ENCODE data around the gene SNX5. TPM values are rescaled to one million over a fixed set of nuclear protein-coding genes. Genes with fewer than 3 reads are reported as not detected.

The SNX5 gene
- total and polyA plus RNA-seq, 2 of the 13 experiments (the other 11 are each of a cell fraction or from before 2014, with no cell fraction given) = 664 to 1,040 TPM

- Histone ChIP-seq H3K4me1 (ENCODE audit: insufficient read depth, low read length) (peaks cover under 1% of the 10 kb centered on the region; the same call in 1 of the 2 replicates), H3K9ac (ENCODE audit: insufficient read depth, low read depth, low read length) (no peak overlapping the region), H3K27me3 (ENCODE audit: control insufficient read depth in 1 of 2, insufficient read depth in 2 of 2, low read length in 2 of 2) (peaks cover 2 to 28% of the 10 kb centered on the region in 2 experiments; a peak in 4 of 5 replicates), H3K4me3 (replicated peaks in 1 of 3; ENCODE audit: insufficient read depth in 1 of 3, low read depth in 2 of 3, low read length in 3 of 3) (no peak overlapping the region), H3K27ac (ENCODE audit: extremely low read length, insufficient read depth, low read length) (no peak overlapping the region), H3K36me3 (replicated peaks in 1 of 2; ENCODE audit: control insufficient read depth in 1 of 2, insufficient read depth in 2 of 2, low read length in 2 of 2) (no peaks in the 10 kb centered on the region), H2AFZ (ENCODE audit: low read length) (no peak overlapping the region), H3K79me2 (ENCODE audit: insufficient read depth, low read length) (no peaks in the 10 kb centered on the region), H3K9me3 (ENCODE audit: low read length) (no peaks in the 10 kb centered on the region), H3K4me2 (ENCODE audit: low read depth, low read length) (no peak overlapping the region), H4K20me1 (ENCODE audit: insufficient read depth, low read length) (no peaks in the 10 kb centered on the region)
- 14% methylated on average over 3 of the region's 3 CpGs for WGBS (ENCODE audit: low lambda C conversion rate)
- FAIRE-seq (no peak), ATAC-seq (no peak), DNase-seq (ENCODE audit: low spot score) (no peak)
- ChIA-PET CTCF (ENCODE audit: low intra/inter-chr PET ratio, low total read pairs) (no interaction called here), POLR2A (no interaction called here)
- in situ Hi-C loops (cut with HindIII; ENCODE audit: extremely low pct_ligation_motif_present, low pct_unique_long_range_greater_than_20kb) = no loop called here
- no TSS peak for BruUV-seq (replicated peaks)
- intact Hi-C loops (cut with micrococcal nuclease; ENCODE audit: unreplicated experiment) = no loop called here
- TF ChIP-seq ZMYM2 (CRISPR knock-in tag; IDR thresholded peaks at IDR 0.05) (no peak), ZNF205 (CRISPR knock-in tag; IDR thresholded peaks at IDR 0.05) (no peak), ARNTL (CRISPR knock-in tag; IDR thresholded peaks at IDR 0.05) (no peak), ZC3H4 (CRISPR knock-in tag; IDR thresholded peaks at IDR 0.05; ENCODE audit: borderline replicate concordance) (no peak)
Measured at GRCh38 chr20:17904027-17904426, 64.6 kb downstream of the SNX5 start.

- FAIRE-seq = no peak
- Histone ChIP-seq H4K20me1 (ENCODE audit: insufficient read depth, low read length) (no peaks in the 10 kb centered on the region), H3K36me3 (replicated peaks in 1 of 2; ENCODE audit: control insufficient read depth in 1 of 2, insufficient read depth in 2 of 2, low read length in 2 of 2) (no peaks in the 10 kb centered on the region), H3K79me2 (ENCODE audit: insufficient read depth, low read length) (no peaks in the 10 kb centered on the region), H3K4me2 (ENCODE audit: low read depth, low read length) (no peak overlapping the region), H3K4me3 (replicated peaks in 1 of 3; ENCODE audit: insufficient read depth in 1 of 3, low read depth in 2 of 3, low read length in 3 of 3) (no peak overlapping the region), H2AFZ (ENCODE audit: low read length) (no peak overlapping the region), H3K27ac (ENCODE audit: extremely low read length, insufficient read depth, low read length) (no peak overlapping the region), H3K9ac (ENCODE audit: insufficient read depth, low read depth, low read length) (no peak overlapping the region), H3K9me3 (ENCODE audit: low read length) (no peaks in the 10 kb centered on the region), H3K4me1 (ENCODE audit: insufficient read depth, low read length) (peaks cover 15% of the 10 kb centered on the region), H3K27me3 (ENCODE audit: control insufficient read depth in 1 of 2, insufficient read depth in 2 of 2, low read length in 2 of 2) (peaks cover 2 to 28% of the 10 kb centered on the region in 2 experiments; a peak in 4 of 5 replicates)
- peak; percentile 45 for ATAC-seq
- BruUV-seq (replicated peaks) = no TSS peak
- 0 out of 2 replicates have a peak, but pooled peaks have one; percentile 15 for TF ChIP-seq HOXA3 (CRISPR knock-in tag; IDR thresholded peaks at IDR 0.05)
- no peak for TF ChIP-seq KLF11 (CRISPR knock-in tag; IDR thresholded peaks at IDR 0.05)
- in situ Hi-C loops (cut with HindIII; ENCODE audit: extremely low pct_ligation_motif_present, low pct_unique_long_range_greater_than_20kb) = no loop called here
- no peak for DNase-seq (ENCODE audit: low spot score)
- ChIA-PET CTCF (ENCODE audit: low intra/inter-chr PET ratio, low total read pairs) (no interaction called here), POLR2A (interaction anchor here (0.8 to 1.2 kb wide), 3 partner anchors 39 to 227 kb away, joined by 3 to 4 read pairs (median 4); no protein-coding TSS in a partner anchor)
- intact Hi-C loops (cut with micrococcal nuclease; ENCODE audit: unreplicated experiment) = no loop called here
- 14% methylated on average over 4 of the region's 4 CpGs for WGBS (ENCODE audit: low lambda C conversion rate)
Measured at GRCh38 chr20:17902531-17903083, 66.0 kb downstream of the SNX5 start.
